Measurements from ENCODE around the gene ZSCAN26.

DNA sequence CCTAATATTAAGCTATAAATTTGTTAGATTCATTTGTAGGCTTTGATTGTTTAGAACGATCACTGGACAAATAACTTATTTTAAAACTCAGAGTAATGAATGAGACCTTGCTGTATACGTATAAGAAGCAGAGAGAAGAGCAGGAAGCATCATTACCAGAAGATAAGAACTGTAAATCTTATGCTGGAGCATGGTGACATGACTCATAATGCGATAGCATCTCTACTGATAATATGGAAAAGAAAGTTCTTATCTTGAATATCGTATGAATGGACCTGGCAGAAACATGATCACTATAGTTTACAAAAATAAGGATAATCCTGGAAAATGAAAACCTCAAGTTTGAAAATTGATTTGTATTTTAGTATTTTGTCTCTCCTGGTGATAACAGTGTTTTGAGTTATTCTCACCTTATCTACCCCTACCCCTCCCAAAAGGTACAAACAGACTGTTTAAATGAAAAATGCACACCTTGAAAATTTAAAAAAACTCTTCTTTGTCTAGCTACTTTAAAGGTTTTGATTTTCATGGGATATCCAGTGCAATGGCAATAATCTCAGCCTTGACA is 2.0 kb upstream of the ZSCAN26 start:
- TF ChIP-seq, protein P1, sequence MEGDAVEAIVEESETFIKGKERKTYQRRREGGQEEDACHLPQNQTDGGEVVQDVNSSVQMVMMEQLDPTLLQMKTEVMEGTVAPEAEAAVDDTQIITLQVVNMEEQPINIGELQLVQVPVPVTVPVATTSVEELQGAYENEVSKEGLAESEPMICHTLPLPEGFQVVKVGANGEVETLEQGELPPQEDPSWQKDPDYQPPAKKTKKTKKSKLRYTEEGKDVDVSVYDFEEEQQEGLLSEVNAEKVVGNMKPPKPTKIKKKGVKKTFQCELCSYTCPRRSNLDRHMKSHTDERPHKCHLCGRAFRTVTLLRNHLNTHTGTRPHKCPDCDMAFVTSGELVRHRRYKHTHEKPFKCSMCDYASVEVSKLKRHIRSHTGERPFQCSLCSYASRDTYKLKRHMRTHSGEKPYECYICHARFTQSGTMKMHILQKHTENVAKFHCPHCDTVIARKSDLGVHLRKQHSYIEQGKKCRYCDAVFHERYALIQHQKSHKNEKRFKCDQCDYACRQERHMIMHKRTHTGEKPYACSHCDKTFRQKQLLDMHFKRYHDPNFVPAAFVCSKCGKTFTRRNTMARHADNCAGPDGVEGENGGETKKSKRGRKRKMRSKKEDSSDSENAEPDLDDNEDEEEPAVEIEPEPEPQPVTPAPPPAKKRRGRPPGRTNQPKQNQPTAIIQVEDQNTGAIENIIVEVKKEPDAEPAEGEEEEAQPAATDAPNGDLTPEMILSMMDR (IDR thresholded peaks at IDR 0.05): no peak
- TF ChIP-seq POLR2A (IDR thresholded peaks at IDR 0.05) (no peak), EP300 (IDR thresholded peaks at IDR 0.05) (no peak)
